WTC11 (cell line): ENCODE measurements around the gene BACH2.

Experiments
- AFF4 ChIP-seq: sonication (generic); formaldehyde crosslinking; IDR thresholded peaks from 2 replicates; pipeline ENCODE4 v1.8.1; 2023; ENCODE audit warnings: mild to moderate bottlenecking, missing genetic modification reagents, borderline replicate concordance
- CTCF ChIP-seq: fragments of 200-600 bp; IDR thresholded peaks from 2 replicates; pipeline ENCODE4 v1.8.0; 2022; ENCODE audit warnings: antibody characterized with exemption
- NR3C1 ChIP-seq: sonication (generic); formaldehyde crosslinking; conservative IDR thresholded peaks from 2 replicates; pipeline ENCODE4 v1.8.1; 2023; ENCODE audit warnings: low read depth, mild to moderate bottlenecking, missing genetic modification reagents
- SP1 ChIP-seq: sonication (generic); formaldehyde crosslinking; conservative IDR thresholded peaks from 2 replicates; pipeline ENCODE4 v1.8.1; 2022; ENCODE audit warnings: missing genetic modification reagents
- USF2 ChIP-seq: sonication (generic); formaldehyde crosslinking; IDR thresholded peaks from 2 replicates; pipeline ENCODE4 v1.8.1; 2023; ENCODE audit warnings: mild to moderate bottlenecking, missing genetic modification reagents, moderate library complexity
- ZBTB21 ChIP-seq: sonication (generic); formaldehyde crosslinking; IDR thresholded peaks from 2 replicates; pipeline ENCODE4 v1.8.1; 2023; ENCODE audit warnings: mild to moderate bottlenecking, missing genetic modification reagents, borderline replicate concordance

- no peak for TF ChIP-seq AFF4 (CRISPR knock-in tag)
- no peak for TF ChIP-seq CTCF
- TF ChIP-seq USF2 (CRISPR knock-in tag): no peak
- no peak for TF ChIP-seq SP1
- no peak for TF ChIP-seq ZBTB21 (CRISPR knock-in tag)
- TF ChIP-seq NR3C1: no peak
These were observed 128.9 kb downstream of the BACH2 start for GRCh38 chr6:90167514-90168379.
